Vagina (tissue), 2 donors: ENCODE data around the gene NEK9. TPM values are rescaled to one million over a fixed set of nuclear protein-coding genes. Genes with fewer than 3 reads are reported as not detected.

Experiments used
- DNase-seq, 2 donors: peaks; one replicate each; pipeline ENCODE4 v3.0.0-alpha.2; 2017; ENCODE audit errors: extremely low spot score in 2 of 2
- H3K27ac ChIP-seq: fragments of 200-600 bp; sonication (generic); one replicate; pipeline ENCODE4 v1.5.1; 2019
- H3K27me3 ChIP-seq: fragments of 200-600 bp; sonication (generic); one replicate; pipeline ENCODE4 v1.5.1; 2019
- H3K36me3 ChIP-seq, 2 donors: fragments of 200-600 bp; sonication (generic); one replicate each; pipeline ENCODE4 v1.5.1; 2017 to 2019
- H3K4me1 ChIP-seq: fragments of 200-600 bp; sonication (generic); one replicate; pipeline ENCODE4 v1.5.1; 2019
- H3K4me3 ChIP-seq, 2 donors: fragments of 200-600 bp; sonication (generic); 1 replicate in 1 of 2; 2 replicates in 1 of 2; pipeline ENCODE4 v1.5.1; 2016 to 2019
- H3K9me3 ChIP-seq: fragments of 200-600 bp; sonication (generic); one replicate; pipeline ENCODE4 v1.5.1; 2019
- CTCF ChIP-seq, 3 experiments: fragments of 450-650 bp in 2 of 3; fragments of 200-600 bp in 1 of 3; sonication (generic) in 1 of 3; IDR thresholded peaks; one replicate each; pipeline ENCODE4 v1.5.1; 2017 to 2019; ENCODE audit warnings: antibody characterized with exemption in 3 of 3, mild to moderate bottlenecking in 2 of 3, moderate library complexity in 2 of 3
- POLR2A ChIP-seq, 2 donors: fragments of 450-650 bp; IDR thresholded peaks; one replicate each; pipeline ENCODE4 v1.6.1; 2017; ENCODE audit warnings: antibody characterized with exemption in 2 of 2, mild to moderate bottlenecking in 2 of 2, moderate library complexity in 2 of 2
- POLR2AphosphoS5 ChIP-seq, 2 donors: sonication (generic); formaldehyde crosslinking; IDR thresholded peaks; one replicate each; pipeline ENCODE4 v1.9.0; 2017; ENCODE audit warnings: antibody characterized with exemption in 2 of 2, mild to moderate bottlenecking in 2 of 2, low read depth in 1 of 2; ENCODE audit not compliant: insufficient read depth in 1 of 2
- intact Hi-C: fragments of 100-400 bp; cut with DNase I; formaldehyde crosslinking; loops from one replicate; pipeline ENCODE4 v1.15.1; 2023
- total RNA-seq: library from RNA; depleted of rRNA; stranded (reverse); fragments of >200 nt; gene quantifications from one replicate; pipeline ENCODE4 v1.2.3, GENCODE V29; 2016

Gene NEK9
- total RNA-seq, 1 donor from 2014 or later: 58.4 TPM

GRCh38 chr14:75081660-75082229 lies 45.1 kb downstream of the NEK9 start:
- Histone ChIP-seq H3K4me3 (no peak overlapping the region), H3K27me3 (no peaks in the 10 kb centered on the region), H3K27ac (no peak overlapping the region), H3K4me1 (no peaks in the 10 kb centered on the region), H3K9me3 (no peaks in the 10 kb centered on the region), H3K36me3 (peaks cover 0 to 34% of the 10 kb centered on the region in 2 donors)
- no peak for DNase-seq
- intact Hi-C loops: loop anchor here (10.0 kb wide), 2 partner anchors 47 to 167 kb away; no protein-coding TSS in a partner anchor
- TF ChIP-seq CTCF (IDR thresholded peaks at IDR 0.05) (no peak), POLR2A (IDR thresholded peaks at IDR 0.05) (no peak), POLR2AphosphoS5 (IDR thresholded peaks at IDR 0.05; ENCODE audit: insufficient read depth in 1 of 2, low read depth in 1 of 2) (no peak)

- Histone ChIP-seq H3K27me3 (no peaks in the 10 kb centered on the region), H3K9me3 (no peaks in the 10 kb centered on the region), H3K4me1 (no peaks in the 10 kb centered on the region), H3K36me3 (peaks cover 0 to 11% of the 10 kb centered on the region in 2 donors), H3K4me3 (no peak overlapping the region), H3K27ac (no peak overlapping the region)
- TF ChIP-seq POLR2A (IDR thresholded peaks at IDR 0.05): no peak
- TF ChIP-seq CTCF (IDR thresholded peaks at IDR 0.05): no peak
- TF ChIP-seq POLR2AphosphoS5 (IDR thresholded peaks at IDR 0.05; ENCODE audit: insufficient read depth in 1 of 2, low read depth in 1 of 2): no peak
- intact Hi-C loops: loop anchor here (2.0 kb wide), 1 partner anchor 219 kb away; no protein-coding TSS in a partner anchor
- DNase-seq: no peak
Observed at GRCh38 chr14:75079521-75079920, 47.3 kb downstream of the NEK9 start.

GRCh38 chr14:75077794-75078193 lies 49.1 kb downstream of the NEK9 start:
- TF ChIP-seq CTCF (IDR thresholded peaks at IDR 0.05) (no peak), POLR2AphosphoS5 (IDR thresholded peaks at IDR 0.05; ENCODE audit: insufficient read depth in 1 of 2, low read depth in 1 of 2) (no peak), POLR2A (IDR thresholded peaks at IDR 0.05) (no peak)
- Histone ChIP-seq H3K4me3 (no peak overlapping the region), H3K4me1 (no peaks in the 10 kb centered on the region), H3K27ac (no peak overlapping the region), H3K36me3 (no peaks in the 10 kb centered on the region), H3K27me3 (no peaks in the 10 kb centered on the region), H3K9me3 (no peaks in the 10 kb centered on the region)
- no peak for DNase-seq
- intact Hi-C loops: loop anchor here (2.0 kb wide), 1 partner anchor 217 kb away; no protein-coding TSS in a partner anchor

GRCh38 chr14:75070383-75070782 lies 56.5 kb downstream of the NEK9 start:
- TF ChIP-seq CTCF (IDR thresholded peaks at IDR 0.05) (no peak), POLR2A (IDR thresholded peaks at IDR 0.05) (no peak), POLR2AphosphoS5 (IDR thresholded peaks at IDR 0.05; ENCODE audit: insufficient read depth in 1 of 2, low read depth in 1 of 2) (no peak)
- Histone ChIP-seq H3K27me3 (no peaks in the 10 kb centered on the region), H3K9me3 (no peaks in the 10 kb centered on the region), H3K4me3 (no peak overlapping the region), H3K4me1 (peaks cover 24% of the 10 kb centered on the region), H3K36me3 (no peaks in the 10 kb centered on the region), H3K27ac (peak overlapping the region; percentile 75)
- intact Hi-C loops: no loop called here
- no peak for DNase-seq

GRCh38 chr14:75069811-75070145 lies 57.1 kb downstream of the NEK9 start:
- H3K27me3 ChIP-seq: no peaks in the 10 kb centered on the region
- no peaks in the 10 kb centered on the region for H3K9me3 ChIP-seq
- no peak for DNase-seq
- TF ChIP-seq POLR2AphosphoS5 (IDR thresholded peaks at IDR 0.05; ENCODE audit: insufficient read depth in 1 of 2, low read depth in 1 of 2): no peak
- no peak for TF ChIP-seq CTCF (IDR thresholded peaks at IDR 0.05)
- no peak for TF ChIP-seq POLR2A (IDR thresholded peaks at IDR 0.05)
- intact Hi-C loops: loop anchor here (5.0 kb wide), 1 partner anchor 67 kb away; the partner anchor contains the start of gene EIF2B2
- H3K27ac ChIP-seq: peak overlapping the region; percentile 75
- H3K4me3 ChIP-seq: peak overlapping the region; percentile 42 to 44
- H3K4me1 ChIP-seq: peaks cover 24% of the 10 kb centered on the region
- no peaks in the 10 kb centered on the region for H3K36me3 ChIP-seq
